Activated T-cell treated with anti-CD3 and anti-CD28 coated beads for 4 hours (primary cell): ENCODE data around the gene EGR2.

Source experiments
- DNase-seq: peaks from one replicate; pipeline ENCODE4 v3.0.0-alpha.2; 2020

Gene EGR2

GRCh38 chr10:62817766-62818425 is 1.7 kb upstream of the EGR2 start:
- peak; percentile 52 for DNase-seq

DNA sequence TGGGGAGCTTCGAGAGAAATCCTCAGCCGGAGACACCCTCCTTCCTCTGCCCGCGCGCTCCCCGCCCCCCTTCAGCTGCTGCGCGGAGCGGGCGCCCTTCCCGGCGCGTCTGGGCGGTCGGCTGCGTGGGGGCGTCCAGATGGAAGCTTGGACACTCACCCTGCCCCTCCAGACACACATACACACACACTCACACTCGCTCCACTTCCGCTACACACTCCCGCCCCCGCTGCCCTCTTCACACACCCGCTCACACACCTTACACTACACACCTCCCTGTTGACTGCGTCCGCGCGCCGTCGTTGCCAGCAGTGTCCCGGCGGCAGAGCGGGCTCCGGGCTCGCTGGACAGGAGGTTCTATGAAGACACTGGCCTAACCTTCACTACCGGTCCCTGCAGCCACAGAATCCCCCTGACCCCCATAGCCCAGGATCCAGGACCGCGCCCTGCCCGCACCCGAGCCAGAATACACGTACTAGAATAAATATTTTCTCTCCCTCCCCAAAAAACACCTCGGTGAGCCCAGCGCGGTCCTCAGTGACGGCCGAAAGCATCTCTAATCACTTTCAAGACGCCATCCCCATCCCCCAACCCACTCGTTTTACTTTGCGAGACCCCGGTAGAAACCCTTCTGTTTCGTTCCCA is 1.1 kb upstream of the EGR2 start:
- DNase-seq, result peak; percentile 66

DNA sequence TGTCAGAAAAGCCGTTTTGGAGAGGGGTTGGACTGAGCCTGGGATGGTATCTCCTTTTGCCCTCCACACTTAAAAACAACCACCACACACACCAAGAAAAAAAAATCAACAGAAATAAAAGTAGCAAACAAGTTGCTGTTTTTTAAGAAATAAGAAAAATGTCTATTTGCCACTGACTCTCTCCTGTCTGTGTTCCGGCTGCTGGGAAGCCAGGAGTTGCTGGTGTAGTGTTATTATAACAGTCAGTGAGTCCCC is 163 bp downstream of the EGR2 start:
- no peak for DNase-seq

GRCh38 chr10:62815381-62816075 is 638 bp downstream of the EGR2 start:
- peak; percentile 23 for DNase-seq

- DNase-seq, result peak; percentile 44
Measured at GRCh38 chr10:62814756-62815380, 1.3 kb downstream of the EGR2 start.

GRCh38 chr10:62813981-62814380 is 2.2 kb downstream of the EGR2 start:
- DNase-seq, result no peak

GRCh38 chr10:62813453-62813852 is 2.7 kb downstream of the EGR2 start:
- no peak for DNase-seq

DNA sequence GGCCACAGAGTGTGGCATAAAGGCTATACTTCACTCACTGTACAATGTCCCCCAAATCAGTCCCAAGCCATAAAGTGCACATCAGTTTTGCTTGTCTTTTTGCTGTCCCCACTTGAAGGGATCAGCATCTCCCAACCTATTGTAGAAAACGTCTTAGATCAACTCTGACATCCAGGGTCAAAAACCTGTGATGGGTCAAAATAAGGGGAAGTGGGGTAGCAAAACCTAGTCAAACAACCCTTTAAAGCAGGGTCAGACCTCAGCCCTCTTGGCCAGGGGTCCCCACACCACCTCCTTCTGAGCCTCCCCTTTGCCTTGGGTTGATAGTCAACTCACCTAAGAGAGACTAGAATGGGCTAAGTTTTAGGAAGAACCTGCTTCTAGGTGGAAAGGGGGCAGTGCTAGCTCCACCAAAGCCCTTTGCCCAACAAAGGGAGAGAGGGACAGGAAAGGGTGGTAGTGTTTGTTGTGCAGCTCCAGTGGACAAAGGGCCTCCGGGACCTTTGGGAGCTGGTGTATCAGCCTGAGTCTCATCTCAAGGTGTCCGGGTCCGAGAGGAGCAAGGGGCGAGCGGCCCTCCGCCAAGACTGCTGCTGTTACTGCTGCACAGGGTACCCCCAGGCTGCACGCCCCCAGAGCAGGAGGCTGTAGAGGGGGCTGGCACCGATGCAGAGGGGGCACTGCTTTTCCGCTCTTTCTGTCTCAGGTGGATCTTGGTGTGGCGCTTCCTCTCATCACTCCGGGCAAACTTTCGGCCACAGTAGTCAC is 3.3 kb downstream of the EGR2 start:
- no peak for DNase-seq

DNA sequence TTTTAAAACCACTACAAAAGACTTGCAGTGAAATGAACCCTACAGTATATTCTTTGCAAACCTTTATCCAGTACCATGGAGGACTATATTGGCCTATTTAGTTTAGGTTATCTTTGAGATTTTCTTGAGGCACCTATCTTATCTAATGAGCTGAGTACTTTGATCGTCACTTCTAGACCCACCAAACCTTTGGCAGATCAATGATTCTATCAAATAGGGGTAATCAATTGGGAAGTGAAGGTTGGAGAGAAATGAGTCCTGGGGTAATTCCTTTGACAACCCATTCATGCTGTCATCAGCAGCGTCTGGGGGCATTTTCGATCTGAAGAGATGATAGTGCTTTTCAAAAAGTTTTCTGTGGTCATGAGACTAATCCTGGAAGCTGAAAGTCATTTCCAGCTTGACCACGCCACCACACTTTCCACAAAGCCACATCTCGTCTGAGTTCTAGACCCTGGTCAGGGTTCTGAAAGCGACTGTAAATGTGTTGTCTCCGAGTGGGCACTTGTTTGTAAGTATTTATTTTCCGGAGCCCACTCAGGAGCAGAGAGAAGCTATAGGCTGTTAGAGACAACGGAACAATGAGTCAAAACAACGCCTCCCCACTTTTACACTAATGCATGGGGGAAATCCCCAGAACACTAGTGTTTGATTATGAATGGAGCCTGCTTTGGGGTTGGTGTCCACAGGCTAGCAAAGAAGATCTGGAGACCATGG is 4.8 kb downstream of the EGR2 start:
- DNase-seq, result peak; percentile 45

GRCh38 chr10:62810156-62810902 is 5.8 kb downstream of the EGR2 start:
- DNase-seq, result no peak

DNA sequence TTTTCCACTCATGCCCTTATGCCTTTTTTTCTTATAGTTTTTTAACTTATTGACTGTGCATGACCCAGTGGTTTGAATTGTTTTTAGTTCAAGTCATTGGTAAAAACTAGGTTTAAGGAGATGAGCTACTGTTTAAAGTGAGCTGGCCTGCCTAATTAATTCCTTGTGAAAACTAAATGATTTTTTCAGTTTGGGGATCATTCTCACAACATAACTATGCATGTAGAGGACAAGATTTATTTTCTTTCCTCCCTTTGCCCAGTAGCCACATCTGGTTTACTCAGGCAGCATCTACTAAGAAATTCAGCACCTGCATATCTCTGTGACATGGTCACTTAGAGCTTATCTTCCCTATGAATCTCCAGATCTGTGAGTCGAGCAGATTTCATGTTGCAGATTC is 9.9 kb downstream of the EGR2 start:
- no peak for DNase-seq

DNA sequence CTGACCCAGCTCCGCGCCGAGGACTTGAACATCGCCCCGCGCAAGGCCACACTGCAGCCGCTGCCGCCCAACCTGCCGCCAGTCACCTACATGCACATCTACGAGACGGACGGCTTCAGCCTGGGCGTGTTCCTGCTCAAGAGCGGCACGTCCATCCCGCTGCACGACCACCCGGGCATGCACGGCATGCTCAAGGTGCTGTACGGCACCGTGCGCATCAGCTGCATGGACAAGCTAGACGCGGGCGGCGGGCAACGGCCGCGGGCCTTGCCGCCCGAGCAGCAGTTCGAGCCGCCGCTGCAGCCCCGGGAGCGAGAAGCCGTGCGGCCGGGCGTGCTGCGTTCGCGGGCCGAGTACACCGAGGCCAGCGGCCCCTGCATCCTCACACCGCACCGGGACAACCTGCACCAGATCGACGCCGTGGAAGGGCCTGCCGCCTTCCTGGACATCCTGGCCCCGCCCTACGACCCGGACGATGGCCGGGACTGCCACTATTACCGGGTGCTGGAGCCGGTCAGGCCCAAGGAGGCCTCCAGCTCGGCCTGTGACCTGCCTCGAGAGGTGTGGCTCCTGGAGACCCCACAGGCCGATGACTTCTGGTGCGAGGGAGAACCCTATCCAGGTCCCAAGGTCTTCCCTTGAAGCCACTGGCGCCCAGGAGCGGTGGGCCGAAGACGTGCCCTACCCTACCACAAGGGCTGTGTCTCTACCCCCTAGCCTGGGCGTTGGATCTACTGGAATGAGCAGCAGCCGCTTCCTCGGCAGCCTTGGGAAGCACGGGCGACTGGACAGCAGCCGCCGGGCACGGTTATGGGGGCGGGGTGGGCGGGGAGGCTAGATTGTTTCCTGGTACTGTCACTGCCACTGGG is 10.7 kb downstream of the EGR2 start:
- DNase-seq, result no peak

GRCh38 chr10:62804356-62805230 is 11.6 kb downstream of the EGR2 start, which contains the start of gene ADO:
Gene ADO, plus strand, starts transcription at chr10:62804720. Its CDS starts 340 bp downstream, at chr10:62805060.
- peak; percentile 68 for DNase-seq

DNA sequence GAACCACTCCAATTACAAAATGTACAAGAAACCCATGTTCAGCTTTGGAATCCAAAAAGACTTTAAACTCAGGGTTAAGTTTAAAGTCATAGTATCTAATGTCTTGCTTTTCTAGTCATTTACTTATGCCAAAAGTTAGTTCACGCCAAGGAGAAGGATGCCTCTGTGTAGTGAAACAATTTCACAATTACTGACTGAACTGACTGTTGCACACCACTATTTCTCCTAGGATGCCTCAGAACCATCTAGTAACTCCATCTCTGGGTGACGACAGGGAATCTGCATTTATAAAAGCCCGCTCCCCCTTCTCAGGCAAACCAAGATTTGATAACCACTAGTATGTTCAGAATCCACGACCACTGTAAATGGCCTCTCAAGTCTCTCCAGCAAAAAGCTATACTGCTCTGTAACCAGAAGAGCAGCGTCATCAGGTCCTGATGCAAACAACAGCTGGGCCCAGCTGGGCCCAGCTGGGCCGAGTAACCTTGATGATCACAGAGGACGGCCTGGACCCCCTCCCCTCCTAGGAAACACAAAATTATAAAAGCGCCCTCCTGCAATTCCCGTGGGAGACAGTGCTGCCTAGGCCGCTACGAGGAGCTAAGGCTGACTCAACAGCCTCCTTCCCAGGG is 12.3 kb downstream of the EGR2 start:
- DNase-seq, result no peak

DNA sequence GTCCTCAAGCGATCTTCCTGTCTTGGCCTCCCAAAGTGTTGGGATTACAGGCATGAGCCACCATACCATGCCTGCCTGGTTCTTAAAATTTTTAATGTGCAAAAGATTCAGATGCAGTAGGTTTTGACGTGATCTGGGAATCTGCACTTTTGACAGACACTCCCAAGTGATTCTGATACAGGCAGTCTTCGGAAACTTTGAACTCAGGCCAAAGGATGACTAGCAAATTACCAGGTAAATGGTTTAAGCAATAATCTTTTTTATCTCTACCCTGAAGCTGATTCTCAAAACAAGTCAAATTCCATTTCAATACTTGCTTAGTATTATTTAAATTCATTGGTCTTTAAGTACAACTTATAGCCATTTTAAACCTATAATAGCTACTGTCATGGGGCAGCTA is 14.3 kb downstream of the EGR2 start:
- DNase-seq, result no peak

DNA sequence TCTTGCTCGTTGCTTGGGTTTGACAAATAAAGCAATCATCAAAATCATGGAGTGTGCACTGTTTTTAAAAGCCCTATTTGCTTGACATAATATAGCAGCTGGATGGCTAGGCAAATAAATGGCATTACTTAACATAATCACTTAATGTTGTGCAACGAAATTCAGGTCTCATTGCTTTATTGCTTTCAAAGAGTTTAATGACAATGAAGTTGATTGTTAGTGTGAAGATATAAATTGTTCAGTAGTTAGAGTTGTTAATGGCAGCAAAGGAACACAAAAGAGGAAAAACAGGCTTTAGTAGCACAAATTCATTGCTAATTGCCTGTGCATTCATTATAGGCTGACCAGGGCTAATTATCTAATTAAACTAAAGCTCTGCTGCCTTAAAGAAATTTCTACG is 19.3 kb downstream of the EGR2 start:
- no peak for DNase-seq

DNA sequence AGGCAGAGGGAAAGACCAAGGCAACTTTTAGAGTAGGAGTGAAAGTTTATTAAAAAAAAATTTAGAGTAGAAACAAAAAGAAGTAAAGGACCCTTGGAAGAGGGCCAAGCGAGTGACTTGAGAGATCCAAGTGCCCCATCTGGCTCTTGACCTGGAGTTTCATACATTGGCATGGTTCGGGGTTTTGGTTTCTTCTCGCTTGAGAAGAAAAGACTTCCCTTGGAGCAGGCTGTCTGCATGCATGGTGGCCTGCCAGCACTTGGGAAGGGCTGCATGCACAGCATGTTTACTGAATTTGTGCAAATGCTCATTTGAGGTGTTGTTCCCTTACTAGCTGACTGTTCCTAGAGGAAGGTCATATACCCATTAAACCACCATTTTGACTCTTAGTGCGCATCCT is 20.4 kb downstream of the EGR2 start:
- no peak for DNase-seq

- DNase-seq, result no peak
Measured at GRCh38 chr10:62795100-62795499, 21.1 kb downstream of the EGR2 start.

DNA sequence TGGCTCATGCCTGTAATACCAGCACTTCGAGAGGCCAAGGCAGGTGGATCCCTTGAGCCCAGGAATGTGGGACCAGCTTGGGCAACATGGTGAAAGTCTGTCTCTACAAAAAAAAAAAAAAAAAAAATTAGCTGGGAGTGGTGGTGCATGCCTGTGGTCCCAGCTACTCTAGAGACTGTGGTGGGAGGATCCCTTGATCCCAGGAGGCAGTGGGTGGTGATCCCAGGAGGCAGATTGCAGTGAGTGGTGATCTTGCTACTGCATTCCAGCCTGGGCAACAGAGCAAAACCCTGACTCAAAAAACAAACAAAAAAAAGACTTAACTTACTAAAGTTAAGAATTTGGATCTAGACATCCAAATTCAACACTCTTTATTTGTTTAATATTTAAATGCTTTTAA is 21.9 kb downstream of the EGR2 start:
- no peak for DNase-seq
